Sigmoid colon (tissue), 4 donors: ENCODE results near the gene LAMB1.

ENCODE experiments used
- CTCF ChIP-seq, 4 experiments: fragments of 450-650 bp in 3 of 4; fragments of 200-600 bp in 1 of 4; IDR thresholded peaks; one replicate each; pipeline ENCODE4 v1.5.1; 2016 to 2019; ENCODE audit warnings: antibody characterized with exemption in 4 of 4, mild to moderate bottlenecking in 3 of 4, moderate library complexity in 2 of 4
- POLR2A ChIP-seq, 2 donors: fragments of 450-650 bp; IDR thresholded peaks; one replicate each; pipeline ENCODE4 v1.6.1; 2016; ENCODE audit warnings: antibody characterized with exemption in 2 of 2, mild to moderate bottlenecking in 2 of 2, moderate library complexity in 2 of 2
- POLR2AphosphoS5 ChIP-seq, 4 donors: sonication (generic); formaldehyde crosslinking; IDR thresholded peaks; one replicate each; pipeline ENCODE4 v1.6.1; 2017; ENCODE audit warnings: antibody characterized with exemption in 4 of 4

- TF ChIP-seq POLR2A (IDR thresholded peaks at IDR 0.05) = no peak
- no peak for TF ChIP-seq CTCF (IDR thresholded peaks at IDR 0.05)
- no peak for TF ChIP-seq POLR2AphosphoS5 (IDR thresholded peaks at IDR 0.05)
Observed at GRCh38 chr7:107945332-107945731, 57.6 kb downstream of the LAMB1 start.
